HG03460 (cell line): Measurements from ENCODE around the gene INPP5A.

ENCODE experiments used
- ATAC-seq: cut with Tn5 transposase; IDR thresholded peaks from one replicate; pipeline ENCODE4 v1.9.1; 2021; ENCODE audit not compliant: unreplicated experiment

The INPP5A gene

DNA sequence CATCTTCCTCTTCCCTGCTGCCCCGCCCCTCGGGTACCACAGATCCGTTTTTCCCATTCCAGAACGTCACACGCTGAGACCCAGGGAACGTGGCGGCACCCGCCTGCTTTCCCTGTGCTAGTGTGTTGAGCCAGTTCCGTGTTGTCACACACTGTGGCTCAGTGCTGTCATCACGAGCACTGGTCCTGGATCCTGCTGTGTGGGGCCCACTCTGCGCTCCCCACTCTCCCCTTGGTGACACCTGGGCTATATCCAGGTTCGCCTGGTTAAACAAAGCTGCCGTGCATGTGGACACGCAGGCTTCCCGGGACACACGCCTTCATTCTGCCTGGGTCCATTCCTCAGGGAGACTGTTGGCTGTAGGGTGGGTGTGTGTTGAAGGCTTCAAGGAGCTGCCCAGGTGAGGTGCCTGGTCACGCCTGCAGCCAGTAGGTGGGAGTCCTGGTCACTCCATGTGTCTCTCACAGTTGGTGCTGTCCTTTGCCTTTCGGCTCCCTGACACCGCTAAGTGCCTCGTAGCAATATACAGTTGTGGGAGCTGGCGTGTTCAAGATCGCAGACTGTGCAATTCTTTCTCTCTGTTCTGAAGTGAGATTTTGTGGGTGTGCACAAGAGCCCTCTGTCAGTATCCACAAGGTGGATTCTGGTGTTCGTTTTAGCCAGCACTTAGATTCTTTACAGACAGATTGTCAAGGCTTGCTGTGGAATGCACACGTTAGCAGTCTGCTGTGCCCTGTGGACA lies 88.6 kb downstream of the INPP5A start:
- ATAC-seq: no peak

GRCh38 chr10:132626761-132627665 lies 89.4 kb downstream of the INPP5A start:
- ATAC-seq: no peak

- ATAC-seq: no peak
These were observed 90.3 kb downstream of the INPP5A start for GRCh38 chr10:132627666-132628531.

DNA sequence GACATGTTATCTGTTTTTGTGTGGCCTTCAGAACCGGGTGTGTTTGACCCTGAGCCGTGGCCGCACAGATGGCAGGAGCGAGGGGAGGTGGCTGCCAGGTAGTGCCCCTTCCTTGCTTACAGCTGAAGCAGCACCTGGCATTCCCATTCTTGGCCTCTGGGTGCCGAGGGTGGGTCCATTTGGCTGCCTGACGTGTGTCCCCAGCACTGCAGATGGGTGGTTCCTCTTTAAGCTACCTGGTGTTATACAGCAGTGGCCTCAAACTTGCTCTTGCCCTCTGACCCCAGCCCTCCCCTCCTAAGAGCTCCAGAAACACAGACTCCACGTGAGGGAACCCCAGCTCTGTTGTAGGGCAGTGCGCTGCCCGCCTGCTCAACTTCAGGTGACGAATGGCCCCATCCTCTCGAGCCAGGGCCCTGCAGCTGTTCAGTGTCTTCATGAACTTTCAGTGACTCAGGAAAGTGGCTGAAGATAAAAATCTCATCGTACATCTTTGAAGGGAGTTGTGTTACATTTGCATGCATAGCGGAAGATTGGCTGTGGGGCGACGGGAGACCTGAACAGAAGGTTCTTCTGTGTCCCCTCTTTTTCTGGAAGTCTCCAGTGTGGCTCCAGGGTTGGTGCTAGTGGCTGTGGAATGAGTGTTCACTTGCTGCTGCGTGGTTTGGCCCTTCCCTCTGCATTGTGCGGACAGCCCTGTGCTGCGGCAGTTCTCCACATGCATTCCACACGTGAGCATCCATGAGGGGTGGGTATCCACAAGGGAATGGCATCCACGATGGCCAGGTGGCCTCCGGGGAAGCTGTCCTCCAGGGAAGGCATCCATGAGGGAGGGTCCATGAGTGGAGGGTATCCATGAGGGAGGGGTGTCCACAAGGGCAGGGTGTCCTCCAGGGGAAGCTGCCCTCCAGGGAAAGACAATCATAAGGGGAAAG lies 91.6 kb downstream of the INPP5A start:
- ATAC-seq: no peak

GRCh38 chr10:132630156-132630555 lies 92.6 kb downstream of the INPP5A start:
- no peak for ATAC-seq

DNA sequence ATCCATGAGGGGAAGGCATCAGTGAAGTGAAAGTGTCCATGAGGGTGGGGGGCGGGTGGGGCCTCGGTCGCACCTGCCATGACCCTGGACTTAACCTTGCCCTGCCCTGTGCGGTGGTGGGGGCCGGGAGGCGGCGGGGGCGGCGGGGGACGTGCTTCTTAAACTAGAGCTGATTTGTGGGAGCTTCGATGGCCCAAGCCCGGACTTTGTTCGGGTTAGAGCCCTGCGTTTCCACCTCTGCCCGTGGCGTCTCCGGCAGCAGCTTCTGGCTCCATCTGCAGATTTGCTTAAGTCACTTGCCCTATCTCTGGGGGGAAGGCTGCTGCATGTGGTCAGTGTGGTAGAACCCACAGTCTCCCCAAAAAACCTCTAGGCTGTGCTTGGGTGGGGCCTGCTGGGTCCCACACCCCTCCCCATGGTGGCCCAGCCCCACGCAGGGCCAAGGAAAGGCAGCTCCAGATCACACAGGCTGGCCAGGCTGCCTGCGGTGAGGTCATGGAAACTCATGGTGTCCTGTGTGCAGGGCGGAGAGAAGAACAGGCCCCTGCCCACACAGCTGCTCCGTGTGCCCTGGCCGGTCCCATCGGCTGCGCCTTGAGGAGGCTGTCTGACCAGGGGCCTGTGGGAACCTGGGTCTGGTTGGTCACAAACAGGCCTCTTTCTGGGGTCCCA lies 93.2 kb downstream of the INPP5A start:
- ATAC-seq: no peak

DNA sequence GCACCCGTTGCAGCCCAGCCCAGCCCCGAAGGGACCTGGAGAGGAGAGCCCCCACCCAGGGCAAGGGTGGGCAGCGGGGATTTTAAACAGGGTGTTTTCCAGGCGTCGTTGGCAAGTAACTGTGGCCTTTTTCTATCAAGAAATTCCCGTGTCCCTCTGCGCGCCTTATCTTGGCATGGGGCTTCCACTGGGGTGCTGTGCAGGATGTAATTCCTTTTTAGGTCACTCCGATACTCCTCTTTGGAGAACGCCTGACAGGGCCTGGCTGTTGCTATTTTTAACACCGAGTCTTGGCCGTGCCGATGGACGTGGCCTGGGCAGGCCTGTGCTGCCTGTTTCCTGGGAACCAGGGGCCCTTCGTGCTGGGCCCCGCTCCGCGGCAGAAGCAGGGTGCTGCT lies 93.8 kb downstream of the INPP5A start:
- no peak for ATAC-seq

DNA sequence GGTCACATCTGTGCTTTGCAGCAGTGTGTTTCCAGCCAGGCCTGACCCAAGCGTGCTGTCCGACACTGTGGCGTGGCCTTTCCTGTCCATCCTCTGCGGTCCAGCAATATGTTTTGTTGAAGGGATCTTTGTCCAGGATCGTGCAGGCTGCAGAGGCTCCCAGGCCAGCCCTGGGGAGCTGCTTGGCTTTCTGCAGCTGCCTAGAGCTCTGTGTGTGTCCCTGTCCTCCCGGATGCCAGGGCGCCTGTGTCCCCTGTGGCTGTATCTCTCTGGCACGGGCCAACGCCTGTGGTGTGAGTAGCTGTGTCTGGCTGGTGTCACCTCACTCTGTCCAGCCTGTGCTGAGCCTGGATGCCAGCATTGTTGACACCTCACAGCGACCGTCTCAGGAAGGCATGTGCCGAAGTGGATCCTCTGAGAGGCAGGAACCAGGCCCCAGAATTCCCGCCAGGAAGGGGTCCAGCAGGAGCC lies 94.5 kb downstream of the INPP5A start:
- ATAC-seq: no peak

GRCh38 chr10:132632851-132633684 lies 95.5 kb downstream of the INPP5A start:
- no peak for ATAC-seq

- ATAC-seq: no peak
These were observed 96.8 kb downstream of the INPP5A start for GRCh38 chr10:132634241-132634946.

DNA sequence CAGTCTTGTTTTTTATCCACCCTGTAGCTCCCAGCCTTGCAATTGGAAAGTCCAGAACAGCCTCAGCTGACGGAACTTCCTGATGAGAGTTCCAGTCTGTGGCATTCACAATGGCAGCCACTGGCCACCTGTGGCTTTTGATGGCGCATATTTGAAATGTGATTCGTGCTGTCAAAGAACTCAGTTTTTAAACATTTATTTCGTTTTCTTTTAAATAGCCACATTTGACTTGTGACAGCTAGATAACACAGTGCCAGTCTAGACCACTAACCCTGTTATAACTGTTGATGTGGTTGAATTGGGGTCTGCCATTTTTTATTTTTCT lies 97.3 kb downstream of the INPP5A start:
- ATAC-seq: no peak

GRCh38 chr10:132636358-132636757 lies 98.8 kb downstream of the INPP5A start:
- no peak for ATAC-seq

- ATAC-seq: no peak
These were observed 100.0 kb downstream of the INPP5A start for GRCh38 chr10:132637477-132638129.

DNA sequence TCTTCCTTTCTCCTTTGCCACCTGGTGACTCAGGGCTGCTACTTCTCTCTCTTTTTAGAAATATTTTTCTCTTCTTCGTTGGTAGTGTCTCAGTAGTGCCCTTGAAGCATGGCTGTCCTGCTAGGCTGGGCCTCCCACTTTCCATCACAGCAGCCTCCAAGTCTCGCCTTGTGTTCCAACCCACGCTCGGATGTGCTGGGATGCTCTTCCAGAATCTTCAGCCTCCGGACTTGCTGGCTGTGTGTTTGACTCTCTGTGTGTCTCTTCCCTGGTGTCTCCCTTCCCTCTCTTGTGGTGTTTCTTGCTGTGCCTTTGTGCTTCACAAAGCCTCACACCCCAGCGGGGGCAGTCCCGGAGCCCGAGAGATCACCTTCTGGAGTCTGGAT lies 100.5 kb downstream of the INPP5A start:
- ATAC-seq: no peak

DNA sequence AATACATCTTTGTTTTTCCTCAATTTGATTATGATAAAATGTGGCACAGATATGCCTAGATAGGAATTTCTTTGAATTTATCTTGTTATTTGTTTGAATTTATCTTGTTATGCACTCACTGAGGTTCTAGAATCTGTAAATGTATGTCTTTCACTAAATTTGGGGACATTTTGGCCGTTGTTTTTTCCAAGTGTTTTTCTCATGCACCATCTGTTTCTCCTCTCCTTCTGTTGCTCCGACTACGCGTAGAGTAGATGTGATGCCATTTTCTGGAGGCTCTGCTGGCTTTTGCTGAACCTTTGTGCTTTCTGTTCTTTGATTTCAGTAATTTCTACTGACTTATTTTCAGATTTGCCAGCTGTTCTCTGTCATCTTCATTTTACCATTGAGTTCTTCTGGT lies 101.9 kb downstream of the INPP5A start:
- ATAC-seq: no peak

- no peak for ATAC-seq
These were observed 102.9 kb downstream of the INPP5A start for GRCh38 chr10:132640326-132641125.

GRCh38 chr10:132641401-132641800 lies 103.8 kb downstream of the INPP5A start:
- ATAC-seq: no peak
